A549 (cell line): ENCODE data around the gene ENKUR. TPM values are rescaled to one million over a fixed set of nuclear protein-coding genes. Genes with fewer than 3 reads are reported as not detected.

Source experiments
- ATAC-seq, 2 experiments: fragments of 200-7000 bp in 1 of 2; fragments of >200 bp in 1 of 2; cut with Nextera tagmentation in 1 of 2; cut with Tn5 transposase in 1 of 2; 3 replicates each; pipeline versions ENCODE4 v1.8.0 to v1.9.1; 2018 to 2020; ENCODE audit warnings: mild to moderate bottlenecking in 1 of 2, moderate library complexity in 1 of 2
- CTCF ChIA-PET: fragments of 300-600 bp; sonication (Branson Sonifier 250); formaldehyde crosslinking; extraction: SDS; loops from one replicate; lab custom pipeline; 2021; ENCODE audit warnings: antibody characterized with exemption, inconsistent platforms; lab: Yijun Ruan, JAX
- POLR2A ChIA-PET: fragments of 350-600 bp; formaldehyde crosslinking; extraction: SDS; loops from one replicate; lab custom pipeline; 2021; ENCODE audit warnings: antibody characterized with exemption, inconsistent platforms; lab: Yijun Ruan, JAX
- DNase-seq, 2 experiments: peaks; one replicate each; pipeline versions ENCODE4 v3.0.0 to v3.0.0-alpha.2; 2011 to 2016; ENCODE audit warnings: low read depth in 1 of 2, low spot score in 1 of 2
- FAIRE-seq: peaks from 2 replicates; lab custom pipeline; 2011; peaks lifted over from hg19 to GRCh38; lab: Jason Lieb, UNC
- H3K27ac ChIP-seq, 2 experiments: fragments of >200 bp; sonication (Bioruptor Twin); formaldehyde crosslinking; 3 replicates each; pipeline ENCODE4 v1.5.1; 2016 to 2017
- H3K4me1 ChIP-seq: fragments of >200 bp; sonication (Bioruptor Twin); formaldehyde crosslinking; 3 replicates; pipeline ENCODE4 v1.6.1; 2016
- H3K4me2 ChIP-seq: fragments of >200 bp; sonication (Bioruptor Twin); formaldehyde crosslinking; 3 replicates; pipeline ENCODE4 v1.6.1; 2016
- H3K4me3 ChIP-seq: fragments of >200 bp; sonication (Bioruptor Twin); formaldehyde crosslinking; 3 replicates; pipeline ENCODE4 v1.5.1; 2016
- H3K9me3 ChIP-seq: fragments of >200 bp; sonication (Bioruptor Twin); formaldehyde crosslinking; 3 replicates; pipeline ENCODE4 v1.6.1; 2016
- BHLHE40 ChIP-seq: IDR thresholded peaks from 2 replicates; pipeline ENCODE4 v1.6.1; 2012; ENCODE audit warnings: low read depth, low read length, inconsistent platforms
- CEBPB ChIP-seq, 2 experiments: fragments of >200 bp in 1 of 2; sonication (Bioruptor Twin) in 1 of 2; formaldehyde crosslinking in 1 of 2; IDR thresholded peaks; 2 replicates each; pipeline ENCODE4 v1.6.1; 2012 to 2016
- CHD2 ChIP-seq: fragments of 150-350 bp; IDR thresholded peaks from 2 replicates; pipeline ENCODE4 v1.6.1; 2014; ENCODE audit warnings: low read length; ENCODE audit not compliant: partially characterized antibody
- CHD4 ChIP-seq: fragments of 200-600 bp; sonication (generic); IDR thresholded peaks from 2 replicates; pipeline ENCODE4 v1.6.1; 2016; ENCODE audit warnings: antibody characterized with exemption, mild to moderate bottlenecking, borderline replicate concordance
- CTCF ChIP-seq: fragments of >200 bp; sonication (Bioruptor Twin); formaldehyde crosslinking; IDR thresholded peaks from 3 replicates; pipeline ENCODE4 v1.5.1; 2016
- EHMT2 ChIP-seq: fragments of 200-600 bp; sonication (generic); IDR thresholded peaks from 2 replicates; pipeline ENCODE4 v1.6.1; 2016; ENCODE audit warnings: antibody characterized with exemption, low read depth, mild to moderate bottlenecking, moderate library complexity
- ESRRA ChIP-seq: fragments of 150-350 bp; IDR thresholded peaks from 2 replicates; pipeline ENCODE4 v1.6.1; 2014; ENCODE audit warnings: mild to moderate bottlenecking, low read length, borderline replicate concordance
- FOXS1 ChIP-seq: fragments of 250-450 bp; sonication (Bioruptor Pico); IDR thresholded peaks from 2 replicates; pipeline ENCODE4 v1.5.0; 2020; ENCODE audit warnings: mild to moderate bottlenecking, moderate library complexity
- HDAC2 ChIP-seq: fragments of 200-600 bp; sonication (generic); IDR thresholded peaks from 2 replicates; pipeline ENCODE4 v1.6.1; 2016
- HES2 ChIP-seq: fragments of >200 bp; sonication (Bioruptor Twin); formaldehyde crosslinking; IDR thresholded peaks from 2 replicates; pipeline ENCODE4 v1.6.1; 2016
- HOXB13 ChIP-seq: fragments of 250-450 bp; sonication (Bioruptor Pico); IDR thresholded peaks from 2 replicates; pipeline ENCODE4 v1.5.0; 2020; ENCODE audit warnings: low read depth, mild to moderate bottlenecking, moderate library complexity
- JUN ChIP-seq, 2 experiments: fragments of >200 bp; sonication (Bioruptor Twin); formaldehyde crosslinking; IDR thresholded peaks; 2 replicates in 1 of 2; 3 replicates in 1 of 2; pipeline ENCODE4 v1.6.1; 2016 to 2017
- JUNB ChIP-seq: fragments of >200 bp; sonication (Bioruptor Twin); formaldehyde crosslinking; IDR thresholded peaks from 2 replicates; pipeline ENCODE4 v1.6.1; 2016
- KDM1A ChIP-seq: fragments of 200-600 bp; sonication (generic); IDR thresholded peaks from 2 replicates; pipeline ENCODE4 v1.6.1; 2016; ENCODE audit warnings: low read depth, mild to moderate bottlenecking
- KDM5A ChIP-seq: fragments of 200-600 bp; sonication (generic); IDR thresholded peaks from 2 replicates; pipeline ENCODE4 v1.6.1; 2016; ENCODE audit warnings: antibody characterized with exemption, mild to moderate bottlenecking
- MAZ ChIP-seq: fragments of 150-350 bp; IDR thresholded peaks from 2 replicates; pipeline ENCODE4 v1.6.1; 2014; ENCODE audit warnings: antibody characterized with exemption, low read depth, low read length, borderline replicate concordance
- NFE2L2 ChIP-seq: fragments of 150-350 bp; conservative IDR thresholded peaks from 2 replicates; pipeline ENCODE4 v1.6.1; 2014; ENCODE audit warnings: low read length
- NR3C1 ChIP-seq: fragments of >200 bp; sonication (Bioruptor Twin); formaldehyde crosslinking; IDR thresholded peaks from 3 replicates; pipeline ENCODE4 v1.6.1; 2017
- PBX3 ChIP-seq: IDR thresholded peaks from 2 replicates; pipeline ENCODE4 v1.6.1; 2012
- PHF8 ChIP-seq: fragments of 200-600 bp; sonication (generic); IDR thresholded peaks from 2 replicates; pipeline ENCODE4 v1.6.1; 2016; ENCODE audit warnings: low read depth, mild to moderate bottlenecking, antibody characterized with exemption, moderate library complexity, borderline replicate concordance
- RAD21 ChIP-seq, 2 experiments: fragments of >200 bp in 1 of 2; sonication (Bioruptor Twin) in 1 of 2; formaldehyde crosslinking in 1 of 2; IDR thresholded peaks in 1 of 2; conservative IDR thresholded peaks in 1 of 2; 2 replicates in 1 of 2; 3 replicates in 1 of 2; pipeline ENCODE4 v1.6.1; 2012 to 2018; ENCODE audit warnings: inconsistent platforms in 1 of 2
- RARB ChIP-seq: fragments of 250-450 bp; sonication (Bioruptor Pico); IDR thresholded peaks from 2 replicates; pipeline ENCODE4 v1.8.0; 2021; ENCODE audit warnings: mild to moderate bottlenecking, moderate library complexity
- RCOR1 ChIP-seq: fragments of 150-350 bp; IDR thresholded peaks from 2 replicates; pipeline ENCODE4 v1.6.1; 2014; ENCODE audit warnings: antibody characterized with exemption, low read length, low read depth
- RNF2 ChIP-seq: fragments of 200-600 bp; sonication (generic); IDR thresholded peaks from 2 replicates; pipeline ENCODE4 v1.6.1; 2016; ENCODE audit warnings: low read depth, mild to moderate bottlenecking, antibody characterized with exemption, moderate library complexity, borderline replicate concordance
- SMC3 ChIP-seq: fragments of >200 bp; sonication (Bioruptor Twin); formaldehyde crosslinking; IDR thresholded peaks from 3 replicates; pipeline ENCODE4 v1.6.1; 2018; ENCODE audit warnings: inconsistent platforms
- TP53 ChIP-seq: fragments of 250-450 bp; sonication (Bioruptor Pico); IDR thresholded peaks from 2 replicates; pipeline ENCODE4 v1.5.0; 2021; ENCODE audit warnings: mild to moderate bottlenecking, moderate library complexity
- ZNF302 ChIP-seq: fragments of 250-450 bp; sonication (Bioruptor Pico); IDR thresholded peaks from 2 replicates; pipeline ENCODE4 v1.9.0; 2021; ENCODE audit warnings: inconsistent platforms, mild to moderate bottlenecking, moderate library complexity
- ZSCAN20 ChIP-seq: fragments of 250-450 bp; sonication (Bioruptor Pico); IDR thresholded peaks from 2 replicates; pipeline ENCODE4 v1.8.0; 2022; ENCODE audit warnings: mild to moderate bottlenecking, moderate library complexity
- WGBS: methylation state at CpG from one replicate; pipeline ENCODE4 v1.1.6; 2017; ENCODE audit errors: missing lambda C conversion rate; 5-methylcytosine and 5-hydroxymethylcytosine counted together
- polyA plus RNA-seq, 4 experiments: library from polyadenylated mRNA; depleted of rRNA in 3 of 4; stranded (reverse); fragments of >200 nt; fragmentation: RNase III in 1 of 4; extraction: RNeasy Plus Mini Kit Qiagen cat#74134 plus additional on column Dnase treatment in 1 of 4; gene quantifications; 2 replicates in 3 of 4; 3 replicates in 1 of 4; pipeline ENCODE4 v1.2.3, GENCODE V29; 2011 to 2017

ENKUR gene
- polyA plus RNA-seq, 2 of the 4 experiments (the other 2 are of a cell fraction), result 0.30 to 0.43 TPM

GRCh38 chr10:25039531-25039930 is 23.6 kb upstream of the ENKUR start:
- DNase-seq, result no peak
- no peak overlapping the region for H3K4me2 ChIP-seq
- H3K4me3 ChIP-seq, result no peak overlapping the region
- POLR2A ChIA-PET, result no interaction called here
- TF ChIP-seq NFE2L2 (no peak), EHMT2 (no peak), CEBPB (IDR thresholded peaks at IDR 0.05) (no peak), PBX3 (no peak), NR3C1 (no peak), HDAC2 (no peak), CHD4 (no peak)
- TF ChIP-seq, all 56 proteins: peak for 0
- Histone ChIP-seq H3K4me1 (0 out of 3 replicates have a peak, but pooled peaks cover 3% of the 10 kb centered on the region), H3K27ac (no peak overlapping the region), H3K9me3 (no peaks in the 10 kb centered on the region)
- ATAC-seq, result no peak
- CTCF ChIA-PET, result interaction anchor here (0.7 to 2.1 kb wide), 5 partner anchors 11 to 397 kb away, joined by 3 to 13 read pairs (median 4); no protein-coding TSS in a partner anchor
- no peak for FAIRE-seq

- Histone ChIP-seq H3K27ac (no peak overlapping the region), H3K4me2 (no peak overlapping the region), H3K4me1 (0 out of 3 replicates have a peak, but pooled peaks cover 3% of the 10 kb centered on the region), H3K9me3 (no peaks in the 10 kb centered on the region), H3K4me3 (no peak overlapping the region)
- CTCF ChIA-PET, result interaction anchor here (1.7 to 2.1 kb wide), 2 partner anchors 43 to 395 kb away, joined by 4 to 13 read pairs; no protein-coding TSS in a partner anchor
- POLR2A ChIA-PET, result no interaction called here
- FAIRE-seq, result no peak
- WGBS, result 61% methylated on average over 2 of the region's 2 CpGs
- DNase-seq, result no peak
- no peak for TF ChIP-seq RNF2
- TF ChIP-seq MAZ, result no peak
- no peak for TF ChIP-seq PHF8
- TF ChIP-seq SMC3, result no peak
- no peak for TF ChIP-seq ZNF302 (CRISPR knock-in tag)
- TF ChIP-seq HES2, result no peak
- TF ChIP-seq RARB, result no peak
- no peak for TF ChIP-seq HOXB13
- TF ChIP-seq BHLHE40, result no peak
- TF ChIP-seq KDM5A, result no peak
- TF ChIP-seq JUNB, result no peak
- no peak for TF ChIP-seq JUN (IDR thresholded peaks at IDR 0.05)
- no peak for TF ChIP-seq ESRRA
- TF ChIP-seq FOXS1 (CRISPR knock-in tag), result no peak
- ATAC-seq, result no peak
These were observed 22.4 kb upstream of the ENKUR start for GRCh38 chr10:25038325-25038724.

- H3K9me3 ChIP-seq, result no peaks in the 10 kb centered on the region
- 0 out of 3 replicates have a peak, but pooled peaks cover 3% of the 10 kb centered on the region for H3K4me1 ChIP-seq
- TF ChIP-seq NR3C1, result no peak
- no peak for TF ChIP-seq RNF2
- no peak for TF ChIP-seq RAD21 (conservative IDR thresholded peaks at IDR 0.05 in 1 of 2, IDR thresholded peaks at IDR 0.05 in 1 of 2)
- no peak for TF ChIP-seq CHD2
- TF ChIP-seq NFE2L2, result no peak
- TF ChIP-seq RCOR1, result no peak
- no peak for TF ChIP-seq HES2
- TF ChIP-seq TP53 (CRISPR knock-in tag), result no peak
- no peak for TF ChIP-seq ZNF302 (CRISPR knock-in tag)
- no peak for TF ChIP-seq CTCF
- no peak for TF ChIP-seq JUN (IDR thresholded peaks at IDR 0.05)
- TF ChIP-seq ZSCAN20, result no peak
- no peak for TF ChIP-seq KDM1A
- TF ChIP-seq, all 56 proteins: peak for 0
- Histone ChIP-seq H3K4me3 (no peak overlapping the region), H3K4me2 (no peak overlapping the region), H3K27ac (no peak overlapping the region)
- FAIRE-seq (no peak), ATAC-seq (no peak), DNase-seq (no peak)
- ChIA-PET CTCF (interaction anchor here (1.3 to 1.9 kb wide), 2 partner anchors 44 to 45 kb away, joined by 6 to 8 read pairs; no protein-coding TSS in a partner anchor), POLR2A (interaction anchor here (1.0 kb wide), 1 partner anchor 23 kb away, joined by 7 read pairs; no protein-coding TSS in a partner anchor)
- 94% methylated on average over 3 of the region's 3 CpGs for WGBS
These were observed 20.4 kb upstream of the ENKUR start for GRCh38 chr10:25036381-25036780.
